Thymus (tissue), 11 donors: Measurements from ENCODE around the gene CTH. TPM values are rescaled to one million over a fixed set of nuclear protein-coding genes. Genes with fewer than 3 reads are reported as not detected.
"Not testable (repeated sequence)": the region's sequence is repeated elsewhere in the genome, so short reads cannot be mapped to it uniquely, and the experiment has no call there.

ENCODE experiments used
- DNase-seq, 9 donors: peaks; one replicate each; pipeline ENCODE4 v3.0.0-alpha.2; 2013; ENCODE audit warnings: low spot score in 9 of 9, low read depth in 6 of 9, missing footprints in 1 of 9
- H3K27ac ChIP-seq, 2 donors: one replicate each; pipeline ENCODE4 v1.5.1; 2013; ENCODE audit warnings: control low read depth in 1 of 2, low read depth in 1 of 2, low read length in 1 of 2, mild to moderate bottlenecking in 1 of 2, moderate library complexity in 1 of 2
- H3K27me3 ChIP-seq, 2 donors: one replicate each; pipeline ENCODE4 v1.5.1; 2013; ENCODE audit warnings: low read length in 1 of 2; ENCODE audit not compliant: control insufficient read depth in 2 of 2, insufficient read depth in 1 of 2
- H3K36me3 ChIP-seq, 2 donors: one replicate each; pipeline ENCODE4 v1.5.1; 2013; ENCODE audit warnings: low read length in 1 of 2, mild to moderate bottlenecking in 1 of 2, moderate library complexity in 1 of 2; ENCODE audit not compliant: control insufficient read depth in 2 of 2, insufficient read depth in 2 of 2
- H3K4me1 ChIP-seq, 2 donors: one replicate each; pipeline ENCODE4 v1.5.1; 2013; ENCODE audit warnings: low read length in 2 of 2; ENCODE audit not compliant: control insufficient read depth in 2 of 2, insufficient read depth in 2 of 2
- H3K4me3 ChIP-seq, 2 donors: one replicate each; pipeline ENCODE4 v1.5.1; 2013; ENCODE audit warnings: low read length in 2 of 2, control low read depth in 1 of 2, mild to moderate bottlenecking in 1 of 2
- H3K9me3 ChIP-seq, 2 donors: one replicate each; pipeline ENCODE4 v1.5.1; 2013; ENCODE audit warnings: low read length in 1 of 2, mild to moderate bottlenecking in 1 of 2; ENCODE audit not compliant: control insufficient read depth in 2 of 2, insufficient read depth in 1 of 2
- WGBS: extraction: QIAGEN DNeasy Blood & Tissue Kit; methylation state at CpG from one replicate; pipeline ENCODE4 v1.1.7; 2013; 5-methylcytosine and 5-hydroxymethylcytosine counted together
- polyA plus RNA-seq: library from polyadenylated mRNA; stranded (reverse); fragments of 200-250 nt; gene quantifications from one replicate; pipeline ENCODE4 v1.2.3, GENCODE V29; 2013
- total RNA-seq: library from RNA; stranded (reverse); fragments of 120-200 nt; gene quantifications from one replicate; pipeline ENCODE4 v1.2.4, GENCODE V29; 2013
- donor health status: healthy.

The CTH gene
- total and polyA plus RNA-seq, 2 donors: 1.4 to 2.8 TPM

DNA sequence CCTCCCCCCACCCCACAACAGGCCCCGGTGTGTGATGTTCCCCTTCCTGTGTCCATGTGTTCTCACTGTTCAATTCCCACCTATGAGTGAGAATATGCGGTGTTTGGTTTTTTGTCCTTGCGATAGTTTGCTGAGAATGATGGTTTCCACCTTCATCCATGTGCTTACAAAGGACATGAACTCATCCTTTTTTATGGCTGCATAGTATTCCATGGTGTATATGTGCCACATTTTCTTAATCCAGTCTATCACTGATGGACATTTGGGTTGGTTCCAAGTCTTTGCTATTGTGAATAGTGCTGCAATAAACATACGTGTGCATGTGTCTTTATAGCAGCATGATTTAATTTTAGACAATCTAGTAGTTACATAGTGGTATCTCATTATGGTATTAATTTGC lies 66.8 kb downstream of the CTH start:
- H3K27me3 ChIP-seq, DNase-seq, H3K9me3 ChIP-seq, H3K36me3 ChIP-seq, H3K4me3 ChIP-seq, H3K4me1 ChIP-seq, H3K27ac ChIP-seq: not testable (repeated sequence)
- WGBS: 94% methylated on average over 4 of the region's 4 CpGs

DNA sequence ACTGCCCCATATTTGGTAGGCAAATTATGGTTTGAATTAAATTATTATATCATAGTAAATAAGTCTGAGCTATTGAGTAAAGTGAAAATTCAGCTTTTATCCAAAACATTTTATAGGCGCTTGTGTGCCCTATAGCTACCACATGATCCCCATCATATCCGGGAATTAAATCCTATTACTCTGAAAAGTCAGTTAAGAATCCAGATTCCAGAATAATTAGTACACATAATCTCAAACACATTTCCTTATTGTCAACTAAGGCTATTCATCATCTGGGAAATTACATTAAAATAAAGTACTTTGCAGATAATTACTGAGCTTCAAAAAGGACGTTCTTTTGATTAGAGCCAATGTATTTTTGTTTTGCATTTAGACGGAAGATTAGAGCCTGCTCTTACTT lies 72.3 kb downstream of the CTH start:
- H3K9me3 ChIP-seq: no peaks in the 10 kb centered on the region
- no peak overlapping the region for H3K27ac ChIP-seq
- H3K36me3 ChIP-seq: no peaks in the 10 kb centered on the region
- DNase-seq: no peak
- H3K4me1 ChIP-seq: no peaks in the 10 kb centered on the region
- no peak overlapping the region for H3K4me3 ChIP-seq
- no peaks in the 10 kb centered on the region for H3K27me3 ChIP-seq
- WGBS: 96% methylated on average over 4 of the region's 4 CpGs

DNA sequence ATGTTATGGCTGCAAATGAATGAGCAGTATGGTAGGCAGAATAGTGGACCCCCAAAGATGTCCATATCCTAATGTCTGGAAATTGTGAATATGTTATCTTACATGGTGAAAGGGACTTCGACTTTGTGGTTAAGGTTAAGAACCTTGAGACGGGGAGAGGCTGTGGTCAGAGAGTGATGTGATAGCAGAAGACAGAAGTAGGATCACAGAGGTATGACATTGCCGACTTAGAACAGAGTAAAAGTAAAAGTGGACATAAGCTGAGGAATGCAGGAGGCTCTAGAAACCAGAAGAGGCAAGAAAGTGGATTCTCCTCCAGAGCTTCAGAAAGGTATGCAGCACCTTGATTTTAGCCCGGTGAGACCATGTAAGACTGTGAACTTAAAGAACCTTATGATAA lies 74.6 kb downstream of the CTH start:
- Histone ChIP-seq H3K4me3 (no peak overlapping the region), H3K4me1 (no peaks in the 10 kb centered on the region), H3K9me3 (no peaks in the 10 kb centered on the region), H3K27ac (no peak overlapping the region), H3K36me3 (no peaks in the 10 kb centered on the region), H3K27me3 (no peaks in the 10 kb centered on the region)
- no peak for DNase-seq
- 62% methylated on average over 4 of the region's 4 CpGs for WGBS

DNA sequence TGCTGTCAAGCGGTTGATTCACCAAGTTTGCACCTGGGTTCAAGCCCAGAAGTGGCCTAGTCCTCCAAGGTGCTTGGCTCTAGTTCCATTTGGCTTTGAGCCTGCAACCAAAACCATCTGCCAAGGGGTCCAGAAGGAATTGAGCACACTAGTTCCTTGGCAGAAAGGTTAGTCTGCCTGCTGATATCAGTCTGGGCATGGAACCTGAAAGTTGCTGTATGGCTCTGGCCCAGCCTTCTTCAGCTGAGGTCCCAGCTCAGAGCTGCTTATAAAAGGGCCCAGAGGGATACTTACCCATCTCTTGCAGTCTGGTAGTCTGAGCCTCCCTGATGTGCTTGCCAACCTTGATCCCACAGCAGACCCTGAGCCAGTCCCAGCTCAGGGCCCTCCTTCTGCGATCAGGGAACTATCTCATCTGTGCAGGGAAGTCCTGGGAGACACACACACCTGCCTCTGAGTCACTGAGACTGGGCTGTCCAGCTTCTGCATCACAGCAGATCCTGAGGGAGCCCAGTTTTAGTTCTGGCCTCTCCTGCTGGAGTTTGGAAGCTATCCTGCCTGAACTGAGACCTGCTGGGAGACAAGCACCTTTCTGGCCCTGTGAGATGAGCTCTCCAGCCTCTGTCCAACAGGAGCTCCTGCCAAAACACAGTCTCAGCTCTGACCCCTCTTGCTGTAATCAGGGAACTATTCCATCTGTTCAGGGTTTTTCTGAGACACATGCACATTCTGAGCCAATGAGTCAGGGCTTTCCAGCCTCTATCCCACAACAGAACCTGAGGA lies 75.8 kb downstream of the CTH start:
- H3K27ac ChIP-seq: no peak overlapping the region
- no peak overlapping the region for H3K4me3 ChIP-seq
- no peaks in the 10 kb centered on the region for H3K9me3 ChIP-seq
- 87% methylated on average over 2 of the region's 2 CpGs for WGBS
- H3K27me3 ChIP-seq: no peaks in the 10 kb centered on the region
- H3K4me1 ChIP-seq: no peaks in the 10 kb centered on the region
- no peak for DNase-seq
- H3K36me3 ChIP-seq: no peaks in the 10 kb centered on the region

DNA sequence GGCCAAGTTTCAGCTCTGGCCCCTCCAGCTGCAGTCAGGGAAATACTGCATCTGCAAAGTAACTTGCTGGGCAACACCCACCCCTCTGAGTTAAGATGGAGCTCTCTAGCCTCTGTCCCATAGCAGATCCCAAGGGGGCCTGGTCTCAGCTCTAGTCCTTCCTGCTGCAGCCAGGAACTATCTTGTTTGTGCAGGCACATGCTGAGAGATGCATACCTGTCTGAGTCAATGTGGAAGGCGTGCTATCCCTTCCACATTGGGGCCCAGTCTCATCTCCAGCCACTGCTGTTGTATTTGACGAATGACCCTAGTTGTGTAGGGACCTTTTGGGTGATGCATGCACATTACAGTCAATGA lies 76.4 kb downstream of the CTH start:
- no peak overlapping the region for H3K27ac ChIP-seq
- no peak overlapping the region for H3K4me3 ChIP-seq
- H3K27me3 ChIP-seq: no peaks in the 10 kb centered on the region
- no peaks in the 10 kb centered on the region for H3K4me1 ChIP-seq
- no peaks in the 10 kb centered on the region for H3K9me3 ChIP-seq
- no peaks in the 10 kb centered on the region for H3K36me3 ChIP-seq
- 99% methylated on average over 2 of the region's 2 CpGs for WGBS
- no peak for DNase-seq

DNA sequence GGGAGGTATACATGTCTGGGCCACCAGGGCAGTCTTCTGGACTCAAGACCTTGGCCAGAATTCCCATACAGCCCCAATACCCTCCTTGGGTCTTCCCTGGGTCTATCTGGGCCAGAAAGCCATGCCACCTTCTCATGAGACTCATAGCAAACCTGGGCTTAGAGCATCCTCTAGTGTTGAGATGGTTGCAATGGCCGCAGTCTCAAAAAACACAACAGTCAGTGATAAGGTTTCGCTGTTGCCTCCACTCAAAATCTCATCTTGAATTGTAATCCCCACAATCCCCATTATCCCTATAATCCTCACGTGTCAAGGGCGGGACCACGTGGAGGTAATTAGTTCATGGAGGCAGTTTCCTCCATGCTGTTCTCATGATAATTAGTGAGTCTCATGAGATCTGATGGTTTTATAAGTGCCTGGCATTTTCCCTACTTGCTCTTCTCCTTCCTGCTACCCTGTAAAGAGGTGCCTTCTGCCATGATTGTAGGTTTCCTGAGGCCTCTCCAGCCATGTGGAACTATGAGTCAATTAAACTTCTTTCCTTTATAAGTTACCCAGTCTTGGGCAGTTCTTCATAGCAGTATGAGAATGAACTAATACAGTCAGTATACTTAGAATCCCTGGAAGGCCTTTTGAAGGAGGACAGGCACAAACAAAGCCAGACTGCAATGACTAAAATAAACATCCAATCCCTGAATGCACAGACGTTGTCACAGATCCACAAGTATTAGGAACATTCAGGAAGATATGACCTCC lies 77.0 kb downstream of the CTH start:
- H3K36me3 ChIP-seq: no peaks in the 10 kb centered on the region
- H3K4me3 ChIP-seq: no peak overlapping the region
- H3K4me1 ChIP-seq: no peaks in the 10 kb centered on the region
- DNase-seq: peak in 4 of 9 donors; percentile 9 to 47 (median 30)
- no peaks in the 10 kb centered on the region for H3K27me3 ChIP-seq
- 72% methylated on average over 6 of the region's 6 CpGs for WGBS
- H3K9me3 ChIP-seq: no peaks in the 10 kb centered on the region
- H3K27ac ChIP-seq: no peak overlapping the region

Other genes starting within 250 kb of the CTH start
- gene LRRC40, start 205.7 kb upstream of the CTH start, total RNA-seq: 22.2 TPM
- gene LRRC40, start 205.7 kb upstream of the CTH start, polyA plus RNA-seq: 16.3 TPM
- 130 TPM for gene SRSF11, start 189.9 kb upstream of the CTH start, total RNA-seq
- 306 TPM for gene SRSF11, start 189.9 kb upstream of the CTH start, polyA plus RNA-seq
- 24.9 TPM for gene ANKRD13C, start 56.5 kb upstream of the CTH start, total RNA-seq
- gene ANKRD13C, start 56.5 kb upstream of the CTH start, polyA plus RNA-seq: 18.6 TPM